ENCODE measurements around the gene CORO2A.

DNA sequence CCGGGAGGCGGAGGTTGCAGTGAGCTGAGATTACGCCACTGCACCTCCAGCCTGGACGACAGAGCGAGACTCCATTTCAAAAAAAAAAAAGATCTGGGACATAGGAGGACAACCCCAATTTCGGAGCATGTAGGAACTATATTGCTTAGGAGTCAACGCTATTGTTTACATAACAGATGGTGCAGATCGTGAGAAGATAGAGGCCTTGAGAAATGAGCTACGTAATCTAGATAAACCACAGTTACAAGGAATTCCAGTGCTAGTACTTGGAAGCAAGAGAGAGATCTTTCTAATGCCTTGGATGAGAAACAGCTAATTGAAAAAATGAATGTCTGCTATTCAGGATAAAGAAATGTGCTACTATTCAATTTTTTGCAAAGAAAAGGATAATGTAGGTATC lies 42.7 kb upstream of the CORO2A start:
- TF ChIP-seq, protein P1, sequence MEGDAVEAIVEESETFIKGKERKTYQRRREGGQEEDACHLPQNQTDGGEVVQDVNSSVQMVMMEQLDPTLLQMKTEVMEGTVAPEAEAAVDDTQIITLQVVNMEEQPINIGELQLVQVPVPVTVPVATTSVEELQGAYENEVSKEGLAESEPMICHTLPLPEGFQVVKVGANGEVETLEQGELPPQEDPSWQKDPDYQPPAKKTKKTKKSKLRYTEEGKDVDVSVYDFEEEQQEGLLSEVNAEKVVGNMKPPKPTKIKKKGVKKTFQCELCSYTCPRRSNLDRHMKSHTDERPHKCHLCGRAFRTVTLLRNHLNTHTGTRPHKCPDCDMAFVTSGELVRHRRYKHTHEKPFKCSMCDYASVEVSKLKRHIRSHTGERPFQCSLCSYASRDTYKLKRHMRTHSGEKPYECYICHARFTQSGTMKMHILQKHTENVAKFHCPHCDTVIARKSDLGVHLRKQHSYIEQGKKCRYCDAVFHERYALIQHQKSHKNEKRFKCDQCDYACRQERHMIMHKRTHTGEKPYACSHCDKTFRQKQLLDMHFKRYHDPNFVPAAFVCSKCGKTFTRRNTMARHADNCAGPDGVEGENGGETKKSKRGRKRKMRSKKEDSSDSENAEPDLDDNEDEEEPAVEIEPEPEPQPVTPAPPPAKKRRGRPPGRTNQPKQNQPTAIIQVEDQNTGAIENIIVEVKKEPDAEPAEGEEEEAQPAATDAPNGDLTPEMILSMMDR (conservative IDR thresholded peaks at IDR 0.05), result no peak
- TF ChIP-seq ZFX (IDR thresholded peaks at IDR 0.05), result no peak
